ENCODE measurements around the gene MRPL4.

DNA sequence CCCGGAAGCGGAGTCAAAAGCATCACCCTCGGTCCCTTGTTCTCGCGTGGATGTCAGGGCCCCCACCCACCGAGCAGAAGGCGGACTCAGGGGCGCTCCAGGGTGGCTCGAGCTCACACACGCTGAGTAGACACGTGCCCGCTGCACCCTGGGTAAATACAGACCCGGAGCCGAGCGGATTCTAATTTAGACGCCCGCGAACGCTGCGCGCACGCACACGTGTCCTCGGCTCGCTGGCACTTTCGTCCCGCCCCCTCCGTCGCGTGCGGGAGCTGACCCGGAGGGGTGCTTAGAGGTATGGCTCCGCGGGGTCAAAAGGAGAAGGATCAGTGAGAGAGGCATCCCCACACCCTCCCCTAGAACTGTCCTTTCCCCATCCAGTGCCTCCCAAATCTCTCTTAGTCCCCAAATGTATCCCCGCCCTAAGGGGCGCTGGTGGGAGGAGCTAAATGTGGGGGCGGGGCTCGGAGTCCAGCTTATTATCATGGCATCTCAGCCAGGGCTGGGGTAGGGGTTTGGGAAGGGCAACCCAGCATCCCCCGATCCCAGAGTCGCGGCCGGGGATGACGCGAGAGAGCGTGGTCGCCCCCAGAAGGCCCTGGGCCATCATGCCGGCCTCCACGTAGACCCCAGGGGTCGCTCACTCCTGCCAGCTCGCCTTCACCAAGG is 37.3 kb downstream of the MRPL4 start:
- TF ChIP-seq, protein P1, sequence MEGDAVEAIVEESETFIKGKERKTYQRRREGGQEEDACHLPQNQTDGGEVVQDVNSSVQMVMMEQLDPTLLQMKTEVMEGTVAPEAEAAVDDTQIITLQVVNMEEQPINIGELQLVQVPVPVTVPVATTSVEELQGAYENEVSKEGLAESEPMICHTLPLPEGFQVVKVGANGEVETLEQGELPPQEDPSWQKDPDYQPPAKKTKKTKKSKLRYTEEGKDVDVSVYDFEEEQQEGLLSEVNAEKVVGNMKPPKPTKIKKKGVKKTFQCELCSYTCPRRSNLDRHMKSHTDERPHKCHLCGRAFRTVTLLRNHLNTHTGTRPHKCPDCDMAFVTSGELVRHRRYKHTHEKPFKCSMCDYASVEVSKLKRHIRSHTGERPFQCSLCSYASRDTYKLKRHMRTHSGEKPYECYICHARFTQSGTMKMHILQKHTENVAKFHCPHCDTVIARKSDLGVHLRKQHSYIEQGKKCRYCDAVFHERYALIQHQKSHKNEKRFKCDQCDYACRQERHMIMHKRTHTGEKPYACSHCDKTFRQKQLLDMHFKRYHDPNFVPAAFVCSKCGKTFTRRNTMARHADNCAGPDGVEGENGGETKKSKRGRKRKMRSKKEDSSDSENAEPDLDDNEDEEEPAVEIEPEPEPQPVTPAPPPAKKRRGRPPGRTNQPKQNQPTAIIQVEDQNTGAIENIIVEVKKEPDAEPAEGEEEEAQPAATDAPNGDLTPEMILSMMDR (IDR thresholded peaks at IDR 0.05), result no peak
- TF ChIP-seq POLR2A (IDR thresholded peaks at IDR 0.05), result no peak
